GM23338 (cell line): ENCODE results near the gene PPP1R12C. TPM values are rescaled to one million over a fixed set of nuclear protein-coding genes. Genes with fewer than 3 reads are reported as not detected.

Source experiments
- ATAC-seq: fragments of 200-7000 bp; cut with Tn5 transposase; 3 replicates; pipeline ENCODE4 v1.9.1; 2020
- DNase-seq: peaks from one replicate; pipeline ENCODE4 v3.0.0-alpha.2; 2015; ENCODE audit warnings: low spot score
- H2AFZ ChIP-seq: fragments of 200-600 bp; sonication (generic); 2 replicates; pipeline ENCODE4 v1.8.0; 2016; ENCODE audit warnings: antibody characterized with exemption, mild to moderate bottlenecking, moderate library complexity
- H3F3A ChIP-seq: fragments of 200-600 bp; sonication (generic); replicated peaks from 2 replicates; pipeline ENCODE4 v1.8.0; 2017; ENCODE audit warnings: antibody characterized with exemption, mixed run types, low read depth
- H3K27ac ChIP-seq: fragments of 200-600 bp; sonication (generic); 2 replicates; pipeline ENCODE4 v1.6.1; 2016; ENCODE audit warnings: low read depth
- H3K27me3 ChIP-seq: fragments of 200-600 bp; sonication (generic); 2 replicates; pipeline ENCODE4 v1.8.0; 2016; ENCODE audit warnings: mild to moderate bottlenecking, mixed run types, moderate library complexity; ENCODE audit not compliant: insufficient read depth
- H3K36me3 ChIP-seq: fragments of 200-600 bp; sonication (generic); 2 replicates; pipeline ENCODE4 v1.8.0; 2016; ENCODE audit warnings: mild to moderate bottlenecking; ENCODE audit not compliant: insufficient read depth
- H3K4me1 ChIP-seq: fragments of 200-600 bp; sonication (generic); 2 replicates; pipeline ENCODE4 v1.8.0; 2016; ENCODE audit warnings: mild to moderate bottlenecking, moderate library complexity; ENCODE audit not compliant: insufficient read depth
- H3K4me2 ChIP-seq: fragments of 200-600 bp; sonication (generic); 2 replicates; pipeline ENCODE4 v1.7.1; 2017; ENCODE audit warnings: mixed run types
- H3K4me3 ChIP-seq: fragments of 200-600 bp; sonication (generic); 2 replicates; pipeline ENCODE4 v1.6.1; 2016; ENCODE audit warnings: mixed run types
- H3K79me2 ChIP-seq: fragments of 200-600 bp; sonication (generic); replicated peaks from 2 replicates; pipeline ENCODE4 v1.8.0; 2017; ENCODE audit warnings: mild to moderate bottlenecking; ENCODE audit not compliant: insufficient read depth
- H3K9me2 ChIP-seq: fragments of 200-600 bp; sonication (generic); 2 replicates; pipeline ENCODE4 v1.8.0; 2017; ENCODE audit not compliant: insufficient read depth
- H4K20me1 ChIP-seq: fragments of 200-600 bp; sonication (generic); replicated peaks from 2 replicates; pipeline ENCODE4 v1.8.0; 2017; ENCODE audit warnings: mild to moderate bottlenecking; ENCODE audit not compliant: insufficient read depth
- H3K27ac Mint-ChIP-seq: 2 replicates; pipeline ENCODE4 v1.8.0; 2020; ENCODE audit warnings: inconsistent platforms, mild to moderate bottlenecking, moderate library complexity, mixed read lengths
- H3K27me3 Mint-ChIP-seq: 3 replicates; pipeline ENCODE4 v1.8.0; 2022; ENCODE audit warnings: low read depth, mild to moderate bottlenecking, moderate library complexity, mixed read lengths, inconsistent platforms; ENCODE audit not compliant: insufficient read depth, poor library complexity
- H3K36me3 Mint-ChIP-seq: 3 replicates; pipeline ENCODE4 v1.8.0; 2021; ENCODE audit warnings: low read depth, mild to moderate bottlenecking, inconsistent platforms, moderate library complexity, mixed read lengths
- H3K4me1 Mint-ChIP-seq: 3 replicates; pipeline ENCODE4 v1.8.0; 2020; ENCODE audit warnings: mild to moderate bottlenecking, inconsistent platforms, mixed read lengths
- H3K4me3 Mint-ChIP-seq: 3 replicates; pipeline ENCODE4 v1.8.0; 2021; ENCODE audit warnings: moderate library complexity, mild to moderate bottlenecking, inconsistent platforms, mixed read lengths
- H3K9me3 Mint-ChIP-seq: 3 replicates; pipeline ENCODE4 v1.8.0; 2020; ENCODE audit warnings: moderate library complexity, mild to moderate bottlenecking, inconsistent platforms, mixed read lengths
- CREB1 ChIP-seq: fragments of 250-450 bp; sonication (Bioruptor Pico); IDR thresholded peaks from 2 replicates; pipeline ENCODE4 v1.5.0; 2020; ENCODE audit warnings: low read depth, mild to moderate bottlenecking, moderate library complexity
- CTCF ChIP-seq, 2 experiments: fragments of 200-600 bp in 1 of 2; sonication (generic) in 1 of 2; conservative IDR thresholded peaks; 2 replicates each; pipeline versions ENCODE4 v1.5.1 to v1.6.1; 2016 to 2017; ENCODE audit warnings: antibody characterized with exemption in 2 of 2, low read depth in 2 of 2, mild to moderate bottlenecking in 2 of 2, moderate library complexity in 1 of 2
- ETS1 ChIP-seq: IDR thresholded peaks from 2 replicates; pipeline ENCODE4 v1.6.1; 2016; ENCODE audit warnings: antibody characterized with exemption
- EZH2phosphoT487 ChIP-seq: fragments of 200-600 bp; sonication (generic); IDR thresholded peaks from one replicate; pipeline ENCODE4 v1.8.1; 2018; ENCODE audit warnings: antibody characterized with exemption; ENCODE audit not compliant: unreplicated experiment
- POLR2AphosphoS5 ChIP-seq: IDR thresholded peaks from 2 replicates; pipeline ENCODE4 v1.6.1; 2016; ENCODE audit warnings: antibody characterized with exemption, low read depth
- REST ChIP-seq: IDR thresholded peaks from one replicate; pipeline ENCODE4 v1.6.1; 2018; ENCODE audit warnings: antibody characterized with exemption; ENCODE audit not compliant: unreplicated experiment
- STAT1 ChIP-seq: IDR thresholded peaks from one replicate; pipeline ENCODE4 v1.6.1; 2016; ENCODE audit warnings: antibody characterized with exemption; ENCODE audit not compliant: unreplicated experiment
- ZNF114 ChIP-seq: fragments of 250-450 bp; sonication (Bioruptor Pico); IDR thresholded peaks from 2 replicates; pipeline ENCODE4 v1.5.0; 2020; ENCODE audit warnings: mild to moderate bottlenecking, moderate library complexity
- ZNF331 ChIP-seq: fragments of 250-450 bp; sonication (Bioruptor Pico); IDR thresholded peaks from 2 replicates; pipeline ENCODE4 v1.5.0; 2020; ENCODE audit warnings: low read depth, mild to moderate bottlenecking, moderate library complexity
- ZNF462 ChIP-seq: fragments of 250-450 bp; sonication (Bioruptor Pico); IDR thresholded peaks from 2 replicates; pipeline ENCODE4 v1.5.0; 2020; ENCODE audit warnings: mild to moderate bottlenecking, moderate library complexity
- long read RNA-seq: library from polyadenylated mRNA; unstranded; transcript quantifications from one replicate; pipeline ENCODE4 v2.0.0, GENCODE V29; 2020; ENCODE audit not compliant: unreplicated experiment
- polyA plus RNA-seq: library from polyadenylated mRNA; unstranded; fragments of >200 nt; fragmentation: Nextera tagmentation; extraction: Ambion mirVana; gene quantifications from 2 replicates; pipeline ENCODE4 v1.2.1, GENCODE V29; 2016
- total RNA-seq: library from RNA; depleted of rRNA; stranded (reverse); fragments of >200 nt; shearing (Covaris generic); gene quantifications from 2 replicates; pipeline ENCODE4 v1.2.3, GENCODE V29; 2014; rRNA removed

The PPP1R12C gene
- total RNA-seq (57.4 and 83.9 TPM in 2 replicates), polyA plus RNA-seq (33.2 and 33.3 TPM in 2 replicates)
- long read RNA-seq, partial matches to known transcripts = 5 of 7 reads
- long read RNA-seq, other reads (novel, unspliced or antisense) = 2 of 7 reads

- H3K36me3 ChIP-seq = no peaks in the 10 kb centered on the region
- Mint-ChIP-seq H3K36me3 (no peaks in the 10 kb centered on the region; the same call in 2 of the 3 replicates), H3K9me3 (no peaks in the 10 kb centered on the region; the same call in 2 of the 3 replicates), H3K27me3 (peaks cover 9% of the 10 kb centered on the region), H3K4me3 (peak within 1 kb of the TSS; percentile 96), H3K27ac (peak within 1 kb of the TSS; percentile 99), H3K4me1 (peaks cover 28% of the 10 kb centered on the region)
- H3K9me2 ChIP-seq = no peaks in the 10 kb centered on the region
- peak within 1 kb of the TSS; percentile 99 for H3K4me2 ChIP-seq
- peaks cover 42% of the 10 kb centered on the region for H3K79me2 ChIP-seq
- TF ChIP-seq STAT1 = no peak
- no peak for TF ChIP-seq EZH2phosphoT487
- no peak for TF ChIP-seq ETS1
- no peak for TF ChIP-seq ZNF114 (CRISPR knock-in tag)
- TF ChIP-seq CREB1 (CRISPR knock-in tag) = no peak
- no peak for TF ChIP-seq ZNF462 (CRISPR knock-in tag)
- TF ChIP-seq ZNF331 = no peak
- TF ChIP-seq CTCF (conservative IDR thresholded peaks at IDR 0.05; ENCODE audit: low read depth in 2 of 2) = no peak
- no peak for TF ChIP-seq REST
- TF ChIP-seq POLR2AphosphoS5 = no peak
- peak within 1 kb of the TSS; percentile 60 for H3K27ac ChIP-seq
- no peaks in the 10 kb centered on the region for H3K27me3 ChIP-seq
- ATAC-seq (no peak), DNase-seq (no peak)
- H3K4me3 ChIP-seq = peak within 1 kb of the TSS; percentile 91
- peaks cover 29% of the 10 kb centered on the region for H3K4me1 ChIP-seq
- H3F3A ChIP-seq = peaks cover 5% of the 10 kb centered on the region; the same call in 1 of the 2 replicates
- H2AFZ ChIP-seq = peak within 1 kb of the TSS; percentile 3; the same call in 1 of the 2 replicates
- peaks cover 27% of the 10 kb centered on the region for H4K20me1 ChIP-seq
Measured at GRCh38 chr19:55116859-55117662, at the start of gene PPP1R12C. Gene PPP1R12C (minus strand): TSS chr19:55117637. CDS start chr19:55117543, 94 bp downstream.
